Right renal pelvis (tissue), 4 donors: ENCODE data around the gene DCTD. TPM values are rescaled to one million over a fixed set of nuclear protein-coding genes. Genes with fewer than 3 reads are reported as not detected.

Experiments
- DNase-seq, 4 donors: peaks; one replicate each; pipeline ENCODE4 v3.0.0-alpha.2; 2013; ENCODE audit warnings: low read depth in 4 of 4, low spot score in 3 of 4, missing footprints in 1 of 4
- polyA plus RNA-seq, 4 donors: library from polyadenylated mRNA; unstranded; fragments of 120-200 nt; gene quantifications; one replicate each; pipeline ENCODE4 v1.2.1, GENCODE V29; 2013; ENCODE audit not compliant: insufficient read length in 4 of 4

DCTD gene
- polyA plus RNA-seq, 4 donors: 125 to 136 (median 129) TPM

DNA sequence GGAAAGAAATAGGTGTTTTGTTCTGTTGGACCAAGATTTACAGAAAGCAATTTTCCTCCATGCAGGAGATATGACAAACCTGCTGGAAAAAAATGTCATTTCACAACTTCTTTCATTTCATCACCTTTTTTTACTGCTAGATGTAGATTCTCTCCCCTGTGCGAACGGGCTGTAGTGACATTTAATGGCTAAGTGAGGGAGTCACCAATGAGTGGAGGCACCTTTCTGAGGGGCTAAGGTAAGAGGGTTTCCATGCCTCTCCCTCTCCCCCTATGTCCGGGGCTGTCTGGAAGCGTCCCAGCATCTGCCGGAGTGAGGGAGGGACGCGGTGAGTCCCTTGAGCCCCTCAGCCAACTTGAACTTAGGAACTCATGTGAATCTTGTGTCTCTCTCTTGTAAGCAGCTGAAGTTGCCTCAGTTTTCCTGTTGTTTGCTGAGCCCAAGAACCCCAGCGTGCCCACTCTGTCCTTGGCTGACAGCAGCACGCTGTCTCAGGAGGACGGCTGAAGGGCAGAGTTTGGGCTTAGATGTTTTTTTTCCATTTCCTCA lies 42.3 kb downstream of the DCTD start:
- DNase-seq: no peak

DNA sequence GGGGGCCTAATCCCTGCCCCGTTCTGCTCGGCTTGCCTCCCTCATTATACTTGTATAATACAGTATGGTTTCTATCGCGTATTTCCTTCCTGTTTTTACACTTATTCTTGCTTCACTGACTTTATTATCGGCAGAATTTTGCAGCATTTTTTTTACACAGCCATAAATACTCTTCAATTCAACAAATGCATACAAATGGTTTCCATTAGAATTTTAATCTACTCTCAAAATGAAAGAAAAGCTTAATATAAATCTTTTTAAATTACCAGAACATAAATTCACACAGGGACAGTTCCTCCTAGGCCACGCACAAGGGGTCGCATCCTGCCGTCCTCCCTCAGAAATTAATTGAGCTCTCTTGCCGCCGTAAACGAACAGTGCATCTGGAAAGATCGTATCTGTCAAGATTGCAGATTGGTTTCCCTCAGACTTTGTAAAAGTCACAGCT lies 42.9 kb downstream of the DCTD start:
- no peak for DNase-seq

DNA sequence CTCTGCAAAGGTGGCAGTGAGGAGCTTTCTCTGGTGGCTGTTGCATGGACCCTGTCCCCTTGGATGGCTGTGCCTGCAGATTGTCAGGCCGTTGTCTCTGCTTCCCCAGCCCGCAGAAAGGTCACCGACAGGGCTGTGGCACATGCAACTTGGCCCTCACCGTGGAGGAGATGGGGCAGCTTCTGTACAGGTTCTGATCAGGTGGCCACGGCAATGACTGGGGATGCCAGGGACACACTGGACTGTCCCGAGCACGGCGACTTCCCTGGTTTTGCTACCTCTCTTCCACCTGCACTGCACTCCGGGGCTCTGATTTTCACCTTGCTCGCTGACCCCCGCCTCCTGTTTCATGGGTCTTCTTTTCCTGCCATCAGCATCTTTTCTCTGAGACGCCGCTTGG lies 43.5 kb downstream of the DCTD start:
- DNase-seq: no peak

DNA sequence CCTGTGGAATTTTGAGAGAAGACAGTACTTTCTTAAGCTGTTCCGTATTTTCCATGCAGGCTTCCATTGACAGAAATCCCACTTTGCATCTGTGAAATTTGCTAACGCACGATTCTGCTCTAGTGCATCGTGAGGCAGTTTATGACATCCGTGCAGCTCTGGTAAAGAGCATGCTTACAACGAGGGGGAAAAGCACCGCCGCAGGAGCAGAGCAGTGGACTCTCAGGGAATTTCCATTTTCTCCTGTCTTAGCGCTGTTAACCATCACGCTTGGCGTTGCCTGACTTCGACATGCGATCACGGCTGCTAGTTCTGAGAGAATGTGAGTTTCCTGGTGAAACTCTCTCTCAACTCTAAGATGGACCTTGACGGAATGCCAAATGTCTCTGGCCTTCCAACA lies 43.9 kb downstream of the DCTD start:
- no peak for DNase-seq

DNA sequence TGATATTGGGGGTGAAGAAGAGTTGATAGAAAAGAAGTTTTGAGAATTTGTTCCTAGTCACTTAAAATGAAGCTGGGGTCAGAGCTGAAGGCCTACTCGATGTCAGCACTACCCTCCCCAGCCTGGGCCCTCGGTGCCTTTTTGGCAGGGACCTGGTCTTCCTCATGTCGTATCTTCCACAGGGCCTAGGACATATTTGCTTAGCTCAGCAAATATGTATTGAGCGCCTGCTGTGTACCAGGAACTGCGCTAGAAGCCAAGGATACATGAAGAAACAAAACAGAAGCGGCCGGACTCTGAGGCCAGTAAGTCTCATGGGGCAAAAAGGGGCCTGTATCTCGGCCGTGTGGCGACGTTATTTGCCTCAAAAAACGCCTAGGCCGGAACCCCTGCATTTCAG lies 44.3 kb downstream of the DCTD start:
- DNase-seq: no peak

DNA sequence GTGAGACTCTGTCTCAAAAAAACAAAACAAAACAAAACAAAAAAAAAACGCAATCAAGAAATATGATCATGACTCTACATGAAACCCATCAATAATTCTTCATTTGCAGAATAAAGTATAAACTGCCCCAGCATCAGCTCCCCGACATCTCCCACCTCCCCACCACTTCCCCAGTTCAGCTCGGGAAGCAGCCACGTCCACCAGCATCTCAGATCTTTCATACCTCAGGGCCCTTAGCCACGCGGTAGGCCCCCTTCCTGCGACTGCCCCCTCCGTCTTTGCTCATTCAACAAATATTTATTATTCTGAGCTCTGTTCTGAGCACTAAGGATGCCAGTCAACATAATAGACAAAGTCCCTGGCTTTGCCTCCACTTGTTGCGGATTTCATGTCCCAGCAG lies 45.6 kb downstream of the DCTD start:
- no peak for DNase-seq

DNA sequence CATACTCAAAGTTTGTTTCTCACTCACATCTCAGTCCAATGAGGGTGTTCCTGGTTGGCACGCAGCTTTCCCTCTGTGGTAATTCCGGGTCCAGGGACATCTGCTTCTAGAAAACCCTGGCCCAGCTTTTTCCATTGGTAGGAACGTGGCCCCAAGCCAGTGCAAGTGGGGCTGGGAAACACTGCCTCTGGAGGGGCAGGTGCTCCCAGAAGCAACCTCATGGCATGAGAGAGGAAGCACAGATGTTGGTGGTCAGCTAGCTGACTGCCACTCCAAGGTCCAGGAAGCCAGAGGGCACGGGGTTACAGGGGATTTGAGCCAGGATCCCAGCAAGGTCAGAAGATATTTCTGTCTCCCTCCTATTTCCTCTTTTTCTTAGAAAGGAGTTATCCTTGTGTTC lies 47.5 kb downstream of the DCTD start:
- DNase-seq: no peak

DNA sequence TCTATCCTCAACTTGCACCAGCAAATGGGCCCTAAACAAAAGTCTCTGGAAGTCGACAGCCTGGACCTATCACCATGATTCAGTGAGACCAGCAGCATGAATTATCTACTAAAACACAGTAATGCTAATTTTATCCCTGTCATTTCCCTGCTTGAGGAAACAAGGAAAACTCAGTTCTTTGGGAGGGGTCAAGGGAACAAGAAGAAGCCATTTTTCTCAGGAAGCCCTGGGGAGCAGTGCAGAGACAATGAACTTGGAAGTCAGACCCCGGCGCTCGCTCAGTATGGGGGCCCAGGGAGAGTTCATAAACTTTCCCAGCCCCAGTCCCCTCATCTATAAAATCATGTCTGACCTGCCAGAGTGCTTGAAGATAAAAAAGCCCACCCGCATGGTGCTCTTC lies 50.4 kb downstream of the DCTD start:
- DNase-seq: no peak

DNA sequence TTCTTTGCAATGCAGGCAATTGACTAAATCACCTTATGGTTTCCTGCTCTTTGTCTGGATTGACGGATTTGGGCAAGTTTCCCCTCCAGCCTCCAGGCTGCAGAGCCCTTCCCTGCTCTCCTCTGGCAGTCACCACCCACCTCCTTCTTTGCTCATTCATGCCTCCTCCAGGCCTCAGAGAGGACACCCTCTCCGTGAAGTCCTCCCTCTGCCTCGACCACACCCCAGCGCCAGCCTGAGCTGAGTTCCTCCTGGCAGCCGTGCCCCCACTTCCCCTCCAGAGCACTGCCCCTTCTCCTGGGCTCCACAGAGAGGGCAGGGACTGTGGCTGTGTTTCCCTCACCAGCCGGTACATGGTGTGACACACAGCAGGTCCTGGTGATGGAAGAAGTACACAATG lies 53.7 kb downstream of the DCTD start:
- no peak for DNase-seq

DNA sequence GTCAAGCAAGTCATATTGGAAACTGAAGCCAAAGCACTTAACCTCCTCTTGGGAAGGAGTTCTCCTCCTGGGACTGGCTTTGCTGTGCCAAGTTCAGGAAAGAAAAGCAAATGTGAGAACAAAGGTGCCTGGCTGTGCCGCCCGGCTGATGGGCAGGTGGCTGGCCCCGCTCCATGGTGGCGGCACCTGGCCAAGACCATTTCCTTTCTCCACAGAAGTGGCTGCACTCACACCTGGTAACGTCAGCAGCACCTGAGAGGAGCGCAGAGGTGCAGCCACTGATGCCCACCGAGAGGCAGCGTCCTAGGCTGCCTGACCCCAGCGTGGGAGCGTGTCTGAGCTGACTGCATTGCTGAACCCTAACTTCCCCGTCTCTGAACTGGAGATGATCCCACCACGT lies 54.3 kb downstream of the DCTD start:
- DNase-seq: no peak

DNA sequence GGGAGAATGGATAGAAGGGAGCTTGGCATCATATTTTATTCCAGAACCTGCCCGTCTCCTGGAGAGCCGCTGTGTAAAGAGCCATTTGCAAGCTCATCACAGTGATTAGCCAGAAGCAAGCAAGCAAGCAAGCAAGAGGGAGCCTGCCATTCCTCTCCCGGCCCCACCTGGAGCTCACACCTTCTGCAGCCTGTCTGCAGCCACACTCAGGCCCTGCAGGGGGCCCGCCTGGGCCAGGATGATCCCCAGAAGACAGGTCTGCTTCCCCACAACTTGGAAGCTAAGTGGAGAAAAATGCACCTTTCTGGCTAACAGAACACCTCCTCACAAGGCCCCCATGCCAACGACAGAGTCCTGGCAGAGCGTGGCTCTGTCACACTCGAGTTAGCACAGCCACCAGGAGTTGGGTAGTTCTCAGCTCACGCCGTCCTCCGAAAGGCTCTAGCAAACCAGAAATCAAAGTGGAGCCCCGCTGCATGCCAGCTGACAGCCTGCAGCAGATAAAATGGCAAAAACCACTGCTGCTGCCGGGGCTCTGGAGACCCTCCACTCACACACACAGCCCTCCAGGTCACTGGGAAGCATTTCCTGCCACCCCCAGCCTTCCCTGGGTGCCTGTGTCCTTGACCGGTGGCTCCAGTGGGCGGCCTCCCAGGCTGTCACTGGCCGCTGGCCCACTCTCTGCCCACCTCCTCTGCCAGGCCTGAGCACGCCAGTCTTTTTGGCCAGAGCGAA lies 54.9 kb downstream of the DCTD start:
- no peak for DNase-seq

DNA sequence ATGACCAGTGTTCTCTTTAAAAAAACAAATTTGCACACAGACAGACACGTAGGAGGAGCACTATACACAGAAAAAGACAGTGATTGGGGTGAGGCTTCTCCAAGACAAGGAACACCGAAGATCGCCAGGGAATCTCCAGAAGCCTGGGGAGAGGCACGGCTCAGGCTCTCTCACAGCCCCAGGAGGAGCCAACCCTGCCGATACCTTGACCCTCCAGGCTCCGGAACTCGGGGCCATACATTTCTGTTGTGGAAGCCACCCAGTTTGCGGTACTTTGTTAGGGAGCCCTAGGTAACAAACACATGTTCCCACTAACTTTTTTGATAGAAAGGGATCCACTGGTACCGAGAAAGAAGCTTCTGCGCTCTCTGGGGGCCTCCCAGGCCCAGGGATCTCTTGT lies 55.8 kb downstream of the DCTD start:
- no peak for DNase-seq

DNA sequence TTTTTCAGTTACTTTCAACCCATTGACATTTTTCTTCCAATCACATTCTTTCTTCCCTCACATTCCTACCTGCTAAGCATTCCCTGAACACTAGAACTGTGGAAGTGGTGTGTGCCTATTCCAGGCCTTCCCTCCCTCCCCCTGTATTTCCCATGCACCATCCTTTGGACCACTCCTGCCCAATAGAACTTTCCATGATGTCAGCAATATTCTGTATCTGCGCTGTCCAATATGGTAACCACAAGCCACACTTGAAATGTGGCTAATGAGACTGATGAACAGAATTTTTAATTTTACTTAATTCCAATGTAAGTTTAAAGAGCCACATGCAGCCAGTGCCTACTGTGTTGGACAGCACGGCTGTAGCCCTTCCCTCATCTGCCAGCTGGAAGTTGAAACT lies 57.5 kb downstream of the DCTD start:
- no peak for DNase-seq

DNA sequence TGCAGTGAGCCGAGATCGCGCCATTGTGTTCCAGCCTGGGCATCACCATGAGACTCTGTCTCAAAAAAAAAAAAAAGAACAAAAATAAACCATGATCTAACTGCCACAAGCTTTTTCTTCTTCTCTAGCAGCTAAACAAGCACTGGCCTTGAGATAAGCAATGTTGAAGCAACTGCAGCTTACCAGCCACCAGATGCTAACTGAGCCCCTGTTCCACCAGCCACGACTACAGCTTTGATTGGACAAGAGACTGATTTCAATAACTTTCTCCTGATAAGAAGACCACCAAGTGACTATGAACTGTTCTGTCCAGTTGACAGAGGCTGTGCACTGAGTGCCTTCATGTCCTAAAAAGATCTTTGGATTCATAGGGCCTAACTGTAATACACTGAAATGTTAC lies 58.5 kb downstream of the DCTD start:
- no peak for DNase-seq

DNA sequence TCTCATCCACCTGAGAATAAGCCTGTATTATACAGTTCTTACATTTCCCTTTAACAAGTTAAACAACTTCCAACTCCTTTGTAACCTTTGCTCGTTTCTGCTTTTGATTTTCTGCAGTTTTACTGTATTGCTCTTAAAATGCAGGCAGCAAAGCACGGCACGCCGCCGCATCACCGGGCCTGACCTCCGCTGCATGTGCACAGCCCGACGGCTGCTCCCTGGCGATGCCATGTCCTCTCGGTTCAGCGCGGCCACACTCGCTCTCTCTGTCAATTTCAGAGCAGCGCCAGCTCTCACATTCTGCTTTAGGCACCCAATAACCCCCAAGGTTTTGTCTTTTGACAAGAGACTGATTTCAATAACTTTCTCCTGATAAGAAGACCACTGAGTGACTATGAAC lies 60.3 kb downstream of the DCTD start:
- DNase-seq: no peak

DNA sequence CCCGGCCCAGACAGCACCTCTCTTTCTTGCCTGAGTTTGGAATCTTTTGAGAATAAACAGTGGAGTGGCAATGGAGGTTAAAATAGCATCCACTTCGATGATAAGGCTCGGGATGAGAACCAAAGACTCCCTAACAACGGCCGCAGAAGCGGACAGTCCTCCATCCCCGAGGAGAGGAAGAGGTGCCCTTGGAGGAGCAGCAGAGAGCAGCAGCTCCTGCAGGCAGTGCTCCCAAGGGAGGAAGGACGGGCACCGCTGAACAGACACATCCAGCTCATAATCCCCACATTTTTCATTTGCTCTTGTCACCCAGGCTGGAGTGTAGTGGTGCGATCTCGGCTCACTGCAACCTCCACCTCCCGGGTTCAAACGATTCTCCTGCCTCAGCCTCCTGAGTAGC lies 61.3 kb downstream of the DCTD start:
- no peak for DNase-seq

DNA sequence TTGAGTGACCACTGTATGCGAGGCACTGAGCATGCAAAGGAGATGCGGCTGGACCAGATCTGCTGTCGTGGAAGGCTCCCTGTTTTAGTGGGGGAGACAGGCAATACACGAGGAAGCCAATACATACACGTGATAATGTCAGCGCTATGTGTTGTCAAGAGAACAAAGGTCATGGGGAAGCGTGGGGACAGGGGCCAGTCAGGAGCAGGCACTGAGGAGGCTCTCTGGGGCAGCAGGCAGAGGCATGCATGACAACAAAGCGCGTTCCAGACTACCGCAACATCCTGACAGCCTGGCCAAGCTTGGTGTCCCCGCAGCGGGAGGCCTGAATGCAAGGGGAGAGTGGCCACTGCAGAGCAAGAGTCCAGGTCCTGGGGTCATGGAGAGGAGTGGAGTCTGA lies 61.9 kb downstream of the DCTD start:
- DNase-seq: no peak

DNA sequence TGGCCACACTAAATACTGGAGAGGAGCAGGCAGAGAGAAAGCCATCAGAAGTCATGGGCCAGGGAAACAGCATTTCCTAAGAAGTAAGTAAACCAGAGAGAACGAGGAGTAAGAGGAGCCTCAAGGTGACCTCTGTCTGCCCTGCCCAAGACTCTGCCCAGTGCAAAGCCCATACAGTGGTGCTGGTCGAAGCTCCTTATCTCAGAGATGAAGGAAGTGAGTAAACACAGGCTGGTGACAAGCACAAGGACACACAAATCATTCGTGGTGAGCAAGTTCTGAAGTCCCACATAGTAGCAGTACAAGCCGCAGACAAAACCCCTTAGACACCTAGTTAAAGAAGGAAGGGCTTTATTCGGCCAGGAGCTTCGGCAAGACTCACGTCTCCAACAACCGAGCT lies 62.7 kb downstream of the DCTD start:
- DNase-seq: no peak

DNA sequence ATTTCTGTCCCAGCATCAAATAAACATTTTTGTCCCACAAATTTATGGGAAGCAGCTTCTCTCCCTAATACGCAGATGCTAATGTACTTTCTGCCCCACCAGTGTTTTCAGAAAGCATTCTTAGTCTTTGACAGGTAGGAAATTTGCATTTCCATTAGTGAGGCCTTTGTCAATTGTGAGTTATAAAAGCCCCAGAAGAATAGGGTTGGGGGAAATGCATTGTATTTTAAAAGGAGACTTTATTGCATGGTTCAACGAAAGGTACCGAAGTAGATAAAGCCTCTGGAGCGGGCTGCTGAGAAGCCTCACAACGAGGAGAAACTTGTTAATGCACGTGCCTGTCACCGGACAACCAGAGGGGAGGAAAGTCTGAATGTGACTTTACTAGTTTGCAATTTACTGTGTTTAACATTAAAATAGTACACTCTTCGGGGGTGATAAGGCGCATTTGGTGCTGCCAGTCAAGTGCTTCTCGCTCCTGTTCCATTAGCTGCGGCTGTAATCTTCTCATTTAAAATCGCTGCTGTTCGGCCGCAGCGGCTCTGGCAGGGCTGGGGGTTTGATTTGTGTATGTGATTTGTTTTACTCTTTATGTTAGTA lies 63.4 kb downstream of the DCTD start:
- DNase-seq: no peak

DNA sequence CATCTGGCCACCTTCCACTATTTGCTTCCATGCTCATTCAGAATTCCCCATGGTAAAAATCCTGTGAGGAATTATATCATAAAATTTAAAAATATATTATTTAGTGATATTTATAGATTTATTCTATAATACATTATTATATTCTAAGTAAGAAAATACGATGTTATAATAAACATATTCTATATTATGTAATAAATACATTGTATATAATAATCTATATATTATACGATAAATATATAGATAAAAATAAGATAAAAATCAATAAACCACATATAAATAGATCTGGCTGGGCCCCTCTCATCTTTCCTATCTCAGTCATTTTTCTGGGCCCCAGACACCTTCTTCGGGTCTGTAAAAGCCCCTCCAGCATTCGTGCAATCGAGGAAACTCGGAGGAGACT lies 68.5 kb downstream of the DCTD start:
- no peak for DNase-seq

DNA sequence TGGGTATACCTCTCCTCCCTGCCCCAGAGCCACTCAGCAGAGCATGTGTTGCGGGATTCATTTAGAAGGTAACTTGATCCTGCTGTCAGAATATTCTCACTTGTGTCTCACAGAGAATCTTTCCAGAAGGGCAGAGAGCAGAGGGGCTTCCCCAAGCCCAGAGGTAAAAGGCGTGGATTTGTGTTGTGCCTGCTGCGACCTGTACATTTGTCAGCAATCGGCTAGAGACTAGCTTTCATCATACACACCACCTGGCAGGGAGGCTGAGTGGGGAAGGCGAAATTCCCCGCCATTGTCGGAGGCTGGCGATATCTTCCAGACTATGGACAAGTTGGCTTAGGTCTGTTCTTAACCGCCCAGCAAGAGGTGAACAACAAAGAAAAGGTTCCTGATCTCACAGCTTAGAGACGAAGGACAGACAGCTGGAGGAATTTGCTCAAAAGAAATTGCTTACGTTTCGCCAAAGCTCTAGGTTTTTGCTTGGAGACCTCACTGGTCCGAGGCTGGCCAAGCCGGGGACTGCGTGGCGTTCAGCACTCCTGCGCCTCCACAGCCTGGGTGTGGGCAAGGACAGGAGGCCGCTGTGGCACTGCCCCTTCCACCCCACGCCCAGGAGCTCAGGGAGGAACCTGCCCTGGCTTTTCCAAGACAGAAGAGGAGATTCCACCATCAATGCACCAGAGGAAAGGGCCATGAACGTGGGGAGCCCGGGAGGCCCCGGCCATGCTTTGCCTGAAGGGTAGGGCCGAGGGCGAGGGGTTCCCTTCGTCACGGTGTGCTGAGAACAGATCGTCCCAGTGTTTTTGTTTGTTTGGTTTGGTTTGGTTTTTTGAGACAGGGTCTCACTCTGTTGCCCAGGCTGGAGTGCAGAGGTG lies 69.4 kb downstream of the DCTD start:
- no peak for DNase-seq
